Small intestine (tissue), 7 donors: ENCODE data around the gene ACAA1. TPM values are rescaled to one million over a fixed set of nuclear protein-coding genes. Genes with fewer than 3 reads are reported as not detected.

ENCODE experiments used
- DNase-seq, 2 donors: peaks; one replicate each; pipeline versions ENCODE4 v3.0.0 to v3.0.0-alpha.2; 2013
- FAIRE-seq: peaks from 2 replicates; lab custom pipeline; 2012; peaks lifted over from hg19 to GRCh38; lab: Jason Lieb, UNC
- H3K27ac ChIP-seq, 3 donors: one replicate each; pipeline ENCODE4 v1.5.1; 2013; ENCODE audit warnings: low read length in 2 of 3, mild to moderate bottlenecking in 2 of 3, control low read depth in 1 of 3, inconsistent platforms in 1 of 3, low read depth in 1 of 3, moderate library complexity in 1 of 3
- H3K27me3 ChIP-seq, 3 donors: one replicate each; pipeline ENCODE4 v1.6.1; 2013; ENCODE audit warnings: low read length in 3 of 3, inconsistent platforms in 1 of 3; ENCODE audit not compliant: control insufficient read depth in 3 of 3, insufficient read depth in 3 of 3
- H3K36me3 ChIP-seq, 3 donors: one replicate each; pipeline ENCODE4 v1.6.1; 2013; ENCODE audit warnings: low read length in 3 of 3, inconsistent platforms in 1 of 3, low read depth in 1 of 3, mild to moderate bottlenecking in 1 of 3, moderate library complexity in 1 of 3; ENCODE audit not compliant: control insufficient read depth in 3 of 3, insufficient read depth in 2 of 3
- H3K4me1 ChIP-seq, 3 donors: one replicate each; pipeline ENCODE4 v1.6.1; 2013; ENCODE audit warnings: low read length in 2 of 3, inconsistent platforms in 1 of 3, low read depth in 1 of 3, mild to moderate bottlenecking in 1 of 3, moderate library complexity in 1 of 3; ENCODE audit not compliant: control insufficient read depth in 3 of 3, insufficient read depth in 2 of 3
- H3K4me3 ChIP-seq, 3 donors: one replicate each; pipeline ENCODE4 v1.5.1; 2013; ENCODE audit warnings: low read length in 3 of 3, control low read depth in 1 of 3, inconsistent platforms in 1 of 3, low read depth in 1 of 3, mild to moderate bottlenecking in 1 of 3, moderate library complexity in 1 of 3
- H3K9me3 ChIP-seq, 2 donors: one replicate each; pipeline ENCODE4 v1.6.1; 2013; ENCODE audit warnings: low read depth in 1 of 2, low read length in 1 of 2; ENCODE audit not compliant: control insufficient read depth in 2 of 2, insufficient read depth in 1 of 2
- WGBS, 3 donors: extraction: QIAGEN DNeasy Blood & Tissue Kit; methylation state at CpG; one replicate each; pipeline ENCODE4 v1.1.7; 2013; 5-methylcytosine and 5-hydroxymethylcytosine counted together
- polyA plus RNA-seq, 4 donors: library from polyadenylated mRNA; stranded (reverse) in 3 of 4; unstranded in 1 of 4; fragments of 200-250 nt in 3 of 4; fragments of 120-200 nt in 1 of 4; gene quantifications; one replicate each; pipeline versions ENCODE4 v1.2.1 to v1.2.3, GENCODE V29; 2013
- donor health status: healthy with polysubstance abuse.
- donor health status: control.
- donor health status: control.
- donor health status: Bipolar disorder and iron deficiency.
- donor health status: healthy.

ACAA1 gene
- polyA plus RNA-seq, 4 donors, result 59.6 to 443 (median 210) TPM

GRCh38 chr3:38101811-38102443 lies 35.0 kb downstream of the ACAA1 start:
- Histone ChIP-seq H3K9me3 (no peaks in the 10 kb centered on the region), H3K27ac (no peak overlapping the region), H3K4me3 (no peak overlapping the region), H3K27me3 (peaks cover 0 to 3% (median 0%) of the 10 kb centered on the region in 3 donors), H3K4me1 (no peaks in the 10 kb centered on the region), H3K36me3 (no peaks in the 10 kb centered on the region)
- DNase-seq, result no peak
- 78 to 87% (median 87%) methylated on average over 6 of the region's 6 CpGs for WGBS, 3 donors
- FAIRE-seq, result no peak

GRCh38 chr3:38100498-38100897 lies 36.4 kb downstream of the ACAA1 start:
- Histone ChIP-seq H3K9me3 (no peaks in the 10 kb centered on the region), H3K27me3 (peaks cover 0 to 3% (median 0%) of the 10 kb centered on the region in 3 donors), H3K27ac (no peak overlapping the region), H3K36me3 (no peaks in the 10 kb centered on the region), H3K4me3 (no peak overlapping the region), H3K4me1 (no peaks in the 10 kb centered on the region)
- no peak for FAIRE-seq
- 79 to 90% (median 85%) methylated on average over 3 of the region's 3 CpGs for WGBS, 3 donors
- DNase-seq, result no peak

GRCh38 chr3:38099518-38099917 lies 37.4 kb downstream of the ACAA1 start:
- 35 to 51% (median 38%) methylated on average over 3 to 5 of the region's 5 CpGs for WGBS, 3 donors
- H3K9me3 ChIP-seq, result no peaks in the 10 kb centered on the region
- FAIRE-seq (no peak), DNase-seq (no peak)
- H3K4me1 ChIP-seq, result no peaks in the 10 kb centered on the region
- no peak overlapping the region for H3K4me3 ChIP-seq
- peaks cover 0 to 3% (median 0%) of the 10 kb centered on the region in 3 donors for H3K27me3 ChIP-seq
- H3K36me3 ChIP-seq, result no peaks in the 10 kb centered on the region
- no peak overlapping the region for H3K27ac ChIP-seq

DNA sequence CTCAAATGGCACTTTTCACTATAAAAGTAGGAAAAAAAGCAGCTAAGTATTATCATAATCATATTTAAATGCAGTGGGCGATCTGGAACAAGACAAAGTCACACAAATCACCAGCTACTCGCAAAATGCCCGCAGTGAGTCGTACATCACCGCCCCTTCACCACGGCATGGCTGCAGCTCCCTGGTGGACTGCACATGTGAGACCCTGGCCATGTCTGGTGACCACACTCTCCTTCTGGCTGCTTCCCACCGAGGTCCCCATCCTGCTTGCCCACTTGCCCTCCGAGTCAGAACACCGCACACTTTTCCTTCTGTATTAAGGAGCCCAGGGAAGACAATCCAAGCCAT lies 38.6 kb downstream of the ACAA1 start:
- FAIRE-seq, result no peak
- WGBS, 3 donors, result 86 to 90% (median 88%) methylated on average over 9 of the region's 9 CpGs

GRCh38 chr3:38097446-38098375 lies 39.2 kb downstream of the ACAA1 start:
- no peak for DNase-seq
- H3K36me3 ChIP-seq, result no peaks in the 10 kb centered on the region

More for the DNA sequence above, 38.6 kb downstream of the ACAA1 start:
- Histone ChIP-seq H3K27me3 (peaks cover 0 to 3% (median 0%) of the 10 kb centered on the region in 3 donors), H3K9me3 (no peaks in the 10 kb centered on the region), H3K4me3 (no peak overlapping the region), H3K36me3 (no peaks in the 10 kb centered on the region), H3K27ac (no peak overlapping the region), H3K4me1 (no peaks in the 10 kb centered on the region)
- no peak for DNase-seq

GRCh38 chr3:38095669-38096483 lies 41.1 kb downstream of the ACAA1 start:
- Histone ChIP-seq H3K27me3 (peaks cover 0 to 3% (median 0%) of the 10 kb centered on the region in 3 donors), H3K4me1 (no peaks in the 10 kb centered on the region), H3K9me3 (no peaks in the 10 kb centered on the region), H3K36me3 (no peaks in the 10 kb centered on the region), H3K4me3 (no peak overlapping the region), H3K27ac (no peak overlapping the region)
- no peak for FAIRE-seq
- DNase-seq, result no peak
- 84 to 88% (median 85%) methylated on average over 6 of the region's 6 CpGs for WGBS, 3 donors

More at GRCh38 chr3:38097446-38098375, 39.2 kb downstream of the ACAA1 start:
- Histone ChIP-seq H3K9me3 (no peaks in the 10 kb centered on the region), H3K4me1 (no peaks in the 10 kb centered on the region), H3K27ac (no peak overlapping the region), H3K27me3 (peaks cover 0 to 3% (median 0%) of the 10 kb centered on the region in 3 donors), H3K4me3 (no peak overlapping the region)
- WGBS, 3 donors, result 78 to 83% (median 79%) methylated on average over 19 of the region's 19 CpGs
- no peak for FAIRE-seq

GRCh38 chr3:38094999-38095398 lies 41.9 kb downstream of the ACAA1 start:
- H3K4me1 ChIP-seq, result no peaks in the 10 kb centered on the region
- no peaks in the 10 kb centered on the region for H3K36me3 ChIP-seq
- WGBS, 3 donors, result 76 to 84% (median 78%) methylated on average over 3 of the region's 3 CpGs
- no peak overlapping the region for H3K27ac ChIP-seq
- peaks cover 0 to under 1% (median 0%) of the 10 kb centered on the region in 3 donors for H3K27me3 ChIP-seq
- no peak overlapping the region for H3K4me3 ChIP-seq
- DNase-seq (no peak), FAIRE-seq (no peak)
- H3K9me3 ChIP-seq, result no peaks in the 10 kb centered on the region

- WGBS, 3 donors, result 84 to 90% (median 87%) methylated on average over 3 of the region's 3 CpGs
- FAIRE-seq (no peak), DNase-seq (no peak)
- Histone ChIP-seq H3K4me1 (no peaks in the 10 kb centered on the region), H3K4me3 (no peak overlapping the region), H3K9me3 (no peaks in the 10 kb centered on the region), H3K27ac (no peak overlapping the region), H3K36me3 (no peaks in the 10 kb centered on the region), H3K27me3 (no peaks in the 10 kb centered on the region)
Measured at GRCh38 chr3:38090453-38090852, 46.5 kb downstream of the ACAA1 start.
